Activated CD4-positive, alpha-beta T cell treated with anti-CD3 and anti-CD28 coated beads for 24 hours (primary cell): ENCODE measurements around the gene OR2A14.
"Not testable (repeated sequence)": the region's sequence is repeated elsewhere in the genome, so short reads cannot be mapped to it uniquely, and the experiment has no call there.

Experiments used
- DNase-seq, 2 donors: peaks; one replicate each; pipeline ENCODE4 v3.0.0-alpha.2; 2020; ENCODE audit warnings: low read depth in 2 of 2

Gene OR2A14

DNA sequence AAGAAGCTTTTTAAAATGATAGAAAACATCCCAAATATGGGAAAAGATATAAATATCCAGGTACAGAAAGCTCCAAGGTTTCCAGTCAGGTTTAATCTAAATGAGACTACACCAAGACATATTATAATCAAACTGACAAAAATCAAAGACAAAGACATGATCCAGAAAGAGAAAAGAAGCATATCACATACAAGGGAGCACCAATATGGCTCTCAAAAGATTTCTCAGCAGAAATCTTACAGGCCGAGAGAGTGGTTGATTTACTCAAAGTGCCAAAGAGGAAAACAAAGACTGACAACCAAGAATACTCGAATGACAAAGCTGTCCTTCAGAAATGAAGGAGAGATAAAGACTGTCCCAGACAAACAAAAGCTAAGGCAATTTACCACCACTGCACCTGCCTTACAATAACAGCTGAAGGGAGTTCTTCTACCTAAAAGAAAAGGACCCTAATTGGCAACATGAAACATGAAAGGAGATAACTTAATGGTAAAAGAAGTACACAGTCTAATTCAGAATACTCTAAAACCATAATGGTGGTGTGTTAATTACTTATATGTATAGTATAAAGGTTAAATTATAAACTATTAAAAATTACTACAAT is 25.4 kb downstream of the OR2A14 start:
- DNase-seq = no peak

DNA sequence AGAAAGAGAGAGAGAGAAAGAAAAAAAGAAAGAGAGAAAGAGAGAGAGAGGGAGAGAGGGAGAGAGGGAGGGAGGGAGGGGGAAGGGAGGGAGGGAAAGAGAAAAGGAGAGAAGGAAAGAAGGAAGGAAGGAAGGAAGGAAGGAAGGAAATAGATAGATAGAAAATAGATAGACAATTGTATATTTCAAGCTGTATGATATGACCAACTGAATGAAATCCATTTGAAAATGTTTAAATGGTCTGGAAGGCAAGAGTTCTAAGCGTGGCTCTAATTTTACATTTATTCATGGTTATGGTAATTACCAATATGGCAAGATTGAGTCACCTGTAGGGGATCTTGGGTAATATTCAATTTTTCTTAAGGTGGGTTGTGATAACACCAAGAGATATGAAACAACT is 35.9 kb downstream of the OR2A14 start:
- no peak for DNase-seq

DNA sequence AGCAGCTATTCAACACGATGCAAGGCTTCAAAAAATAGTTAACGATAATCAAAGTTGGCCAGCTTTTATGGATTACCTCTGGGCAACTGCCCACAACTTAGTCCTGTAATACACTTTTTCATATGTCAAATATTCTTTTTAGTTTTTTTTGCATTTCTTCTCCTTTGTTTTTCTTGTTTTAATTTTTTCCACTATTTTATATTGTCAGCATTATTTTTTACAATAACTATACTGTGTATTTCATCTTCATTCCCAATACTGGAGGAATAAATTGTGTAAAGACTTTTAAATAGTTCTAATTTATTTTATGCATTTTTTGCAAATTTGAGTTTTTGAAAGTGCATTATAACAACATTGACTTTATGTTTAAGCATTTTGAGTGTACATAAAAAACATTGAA is 41.8 kb downstream of the OR2A14 start:
- DNase-seq = no peak

DNA sequence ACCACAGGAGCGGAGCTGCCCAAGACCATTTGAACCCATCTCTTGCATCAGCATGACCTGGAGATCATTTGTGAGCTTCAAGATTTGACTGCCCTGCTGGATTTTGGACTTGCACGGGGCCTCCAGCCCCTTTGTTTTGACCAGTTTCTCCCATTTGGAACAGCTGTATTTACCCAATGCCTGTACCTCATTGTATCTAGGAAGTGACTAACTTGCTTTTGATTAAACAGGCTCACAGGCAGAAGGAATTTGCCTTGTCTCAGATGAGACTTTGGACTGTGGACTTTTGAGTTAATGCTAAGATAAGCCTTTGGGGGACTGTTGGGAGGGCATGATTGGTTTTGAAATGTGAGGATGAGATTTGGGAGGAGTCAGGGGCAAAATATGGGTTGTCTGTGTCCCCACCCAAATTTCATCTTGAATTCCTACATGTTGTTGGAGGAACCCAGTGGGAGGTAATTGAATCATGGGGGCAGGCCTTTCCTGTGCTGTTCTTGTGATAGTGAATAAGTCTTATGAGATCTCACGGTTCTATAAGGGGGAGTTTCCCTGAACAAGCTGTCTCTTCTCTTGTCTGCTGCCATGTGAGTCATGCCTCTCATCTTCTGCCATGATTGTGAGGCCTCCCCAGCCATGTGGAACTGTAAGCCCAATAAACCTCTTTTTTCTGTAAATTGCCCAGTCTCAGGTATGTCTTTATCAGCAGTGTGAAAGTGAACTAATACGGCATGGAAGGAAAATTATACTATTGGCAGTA is 48.8 kb downstream of the OR2A14 start:
- not testable (repeated sequence) for DNase-seq

DNA sequence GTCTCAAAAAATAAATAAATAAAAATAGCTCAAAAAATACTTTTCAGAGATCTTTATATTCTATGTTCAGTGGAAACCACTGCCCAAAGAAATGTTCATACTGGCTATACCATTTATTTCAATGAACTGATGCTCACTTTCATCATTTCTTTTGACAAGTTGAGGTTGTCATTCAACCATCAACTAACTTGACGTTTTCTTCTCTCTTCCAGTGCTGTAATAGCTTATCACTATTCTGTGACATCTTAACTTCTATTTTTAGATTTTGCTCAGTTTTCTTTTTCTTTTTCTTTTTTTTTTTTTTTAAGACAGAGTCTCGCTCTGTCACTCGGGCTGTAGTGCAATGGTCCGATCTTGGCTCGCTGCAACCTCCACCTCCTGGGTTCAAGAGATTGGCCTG is 51.6 kb downstream of the OR2A14 start:
- no peak for DNase-seq

DNA sequence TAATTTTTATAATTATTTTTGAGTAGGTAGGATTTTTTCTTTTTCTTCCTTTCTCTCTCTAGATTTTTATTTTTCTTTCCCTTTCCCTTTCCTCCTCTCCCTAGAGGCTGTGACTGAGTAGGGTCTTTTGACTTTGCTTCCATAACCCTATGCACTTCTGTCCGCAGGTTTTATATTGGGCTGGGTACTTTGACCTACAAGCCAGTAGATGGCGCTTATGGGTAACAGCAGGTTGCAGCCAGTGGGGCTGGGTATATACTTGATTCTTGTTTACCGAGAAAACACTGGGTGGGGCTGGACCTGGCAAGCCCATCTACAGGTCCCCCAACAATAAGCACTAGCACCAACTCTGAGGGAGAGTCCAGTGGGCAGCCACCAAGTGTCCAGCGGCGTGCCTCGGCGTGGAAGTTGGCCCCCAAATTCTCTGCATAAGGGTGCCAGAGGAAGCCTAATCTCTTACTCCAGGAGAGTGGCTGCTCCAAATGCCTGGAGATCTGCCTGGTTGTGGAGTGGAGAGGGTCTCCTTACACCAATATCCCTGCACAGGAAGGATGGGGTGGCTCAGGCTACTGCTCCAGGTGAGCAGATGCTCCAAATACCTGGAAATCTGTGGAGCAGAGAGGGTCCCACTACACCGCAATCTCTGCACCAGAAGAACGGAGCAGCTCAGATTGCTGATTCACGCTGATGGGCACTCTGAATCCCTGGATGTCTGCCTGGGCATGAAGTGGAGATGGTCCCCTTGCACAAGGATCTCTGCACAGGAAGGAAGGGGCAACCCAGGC is 55.6 kb downstream of the OR2A14 start:
- not testable (repeated sequence) for DNase-seq

DNA sequence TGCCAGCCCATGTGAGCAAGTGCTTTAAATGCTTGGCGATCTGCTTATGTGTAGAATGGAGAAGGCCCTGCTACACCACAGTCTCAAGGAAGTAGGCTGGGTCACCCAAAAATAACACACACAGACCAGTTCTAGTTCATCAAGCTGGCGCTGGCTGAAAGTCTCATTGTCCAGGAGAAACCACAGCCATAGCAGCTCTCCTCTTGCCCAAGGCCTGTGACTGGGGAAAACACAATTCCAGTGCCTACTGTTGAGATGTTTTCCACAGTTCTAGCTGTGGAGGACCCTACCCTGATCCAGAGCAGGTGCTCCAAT is 56.1 kb downstream of the OR2A14 start:
- not testable (repeated sequence) for DNase-seq
